KOPT-K1 (cell line): ENCODE measurements around the gene ZNF586.
"Not testable (repeated sequence)": the region's sequence is repeated elsewhere in the genome, so short reads cannot be mapped to it uniquely, and the experiment has no call there.

Experiments
- H3K27ac ChIP-seq: fragments of 200-600 bp; sonication (generic); 2 replicates; pipeline ENCODE4 v1.5.1; 2016; ENCODE audit warnings: antibody characterized with exemption, mild to moderate bottlenecking, low read depth, low read length; ENCODE audit not compliant: poor library complexity, severe bottlenecking
- H3K36me3 ChIP-seq: fragments of 200-600 bp; sonication (generic); 2 replicates; pipeline ENCODE4 v1.5.1; 2017; ENCODE audit warnings: antibody characterized with exemption, mild to moderate bottlenecking, low read length, moderate library complexity; ENCODE audit not compliant: insufficient read depth
- H3K9me3 ChIP-seq: fragments of 200-600 bp; sonication (generic); 2 replicates; pipeline ENCODE4 v1.5.1; 2017; ENCODE audit warnings: antibody characterized with exemption, low read length, mild to moderate bottlenecking; ENCODE audit not compliant: insufficient read depth, poor library complexity, severe bottlenecking

Gene ZNF586

GRCh38 chr19:57812975-57813820 is 43.7 kb downstream of the ZNF586 start:
- not testable (repeated sequence) for H3K9me3 ChIP-seq, H3K27ac ChIP-seq
- peaks cover 38% of the 10 kb centered on the region for H3K36me3 ChIP-seq

GRCh38 chr19:57813919-57814504 is 44.5 kb downstream of the ZNF586 start:
- peak overlapping the region; percentile 67 for H3K27ac ChIP-seq
- peaks cover 30% of the 10 kb centered on the region for H3K36me3 ChIP-seq
- no peaks in the 10 kb centered on the region for H3K9me3 ChIP-seq

GRCh38 chr19:57814505-57815246 is 45.2 kb downstream of the ZNF586 start, which contains the start of gene ZNF552:
Gene ZNF552 (minus strand): TSS chr19:57814913. CDS start chr19:57814743, 170 bp downstream.
- Histone ChIP-seq H3K27ac (peak within 1 kb of the TSS; percentile 67), H3K9me3 (no peaks in the 10 kb centered on the region), H3K36me3 (peaks cover 24% of the 10 kb centered on the region)

- H3K9me3 ChIP-seq: no peaks in the 10 kb centered on the region
- H3K36me3 ChIP-seq: peaks cover 16% of the 10 kb centered on the region
- H3K27ac ChIP-seq: peak overlapping the region; percentile 67
Measured at GRCh38 chr19:57815247-57816075, 46.0 kb downstream of the ZNF586 start.

- H3K36me3 ChIP-seq: peaks cover 13% of the 10 kb centered on the region
- H3K9me3 ChIP-seq: no peaks in the 10 kb centered on the region
- no peak overlapping the region for H3K27ac ChIP-seq
Measured at GRCh38 chr19:57816652-57817051, 47.2 kb downstream of the ZNF586 start.

GRCh38 chr19:57817976-57818375 is 48.5 kb downstream of the ZNF586 start:
- Histone ChIP-seq H3K36me3 (peaks cover 18% of the 10 kb centered on the region), H3K9me3 (no peaks in the 10 kb centered on the region), H3K27ac (no peak overlapping the region)

GRCh38 chr19:57818378-57818777 is 48.9 kb downstream of the ZNF586 start:
- no peaks in the 10 kb centered on the region for H3K9me3 ChIP-seq
- no peak overlapping the region for H3K27ac ChIP-seq
- peaks cover 20% of the 10 kb centered on the region for H3K36me3 ChIP-seq

- peak overlapping the region; percentile 76 for H3K27ac ChIP-seq
- H3K9me3 ChIP-seq: no peaks in the 10 kb centered on the region
Measured at GRCh38 chr19:57819475-57820148, 50.1 kb downstream of the ZNF586 start.

GRCh38 chr19:57820599-57820998 is 51.1 kb downstream of the ZNF586 start:
- H3K27ac ChIP-seq: peak overlapping the region; percentile 76
- no peaks in the 10 kb centered on the region for H3K9me3 ChIP-seq
- H3K36me3 ChIP-seq: peaks cover 42% of the 10 kb centered on the region

More at GRCh38 chr19:57819475-57820148, 50.1 kb downstream of the ZNF586 start:
- H3K36me3 ChIP-seq: peaks cover 32% of the 10 kb centered on the region

GRCh38 chr19:57821095-57821494 is 51.6 kb downstream of the ZNF586 start:
- peak overlapping the region; percentile 76 for H3K27ac ChIP-seq
- H3K36me3 ChIP-seq: peaks cover 47% of the 10 kb centered on the region
- not testable (repeated sequence) for H3K9me3 ChIP-seq

- H3K27ac ChIP-seq, H3K9me3 ChIP-seq: not testable (repeated sequence)
- peaks cover 51% of the 10 kb centered on the region for H3K36me3 ChIP-seq
Measured at GRCh38 chr19:57821501-57821900, 52.0 kb downstream of the ZNF586 start.

- H3K36me3 ChIP-seq: peaks cover 64% of the 10 kb centered on the region
- not testable (repeated sequence) for H3K9me3 ChIP-seq, H3K27ac ChIP-seq
Measured at GRCh38 chr19:57823155-57823554, 53.7 kb downstream of the ZNF586 start.

- peaks cover 68% of the 10 kb centered on the region for H3K36me3 ChIP-seq
- H3K27ac ChIP-seq, H3K9me3 ChIP-seq: not testable (repeated sequence)
Measured at GRCh38 chr19:57823608-57824007, 54.1 kb downstream of the ZNF586 start.

GRCh38 chr19:57825511-57825910 is 56.0 kb downstream of the ZNF586 start:
- Histone ChIP-seq H3K36me3 (peaks cover 73% of the 10 kb centered on the region), H3K27ac (no peak overlapping the region), H3K9me3 (no peaks in the 10 kb centered on the region)
